HFFc6 (cell line): ENCODE measurements around the gene R3HCC1L. TPM values are rescaled to one million over a fixed set of nuclear protein-coding genes. Genes with fewer than 3 reads are reported as not detected.
A peak's percentile ranks its signal among the peaks of the same experiment; 100 is the strongest.
"Not testable (repeated sequence)": the region's sequence is repeated elsewhere in the genome, so short reads cannot be mapped to it uniquely, and the experiment has no call there.

Experiments used
- DNase-seq: peaks from one replicate; pipeline ENCODE4 v3.0.0-alpha.2; 2018
- H3K27ac Mint-ChIP-seq: 2 replicates; pipeline ENCODE4 v1.8.0; 2020; ENCODE audit warnings: mild to moderate bottlenecking, mixed read lengths
- H3K27me3 Mint-ChIP-seq: 2 replicates; pipeline ENCODE4 v1.8.0; 2021; ENCODE audit warnings: mild to moderate bottlenecking, moderate library complexity, mixed read lengths; ENCODE audit not compliant: insufficient read depth
- H3K36me3 Mint-ChIP-seq: 2 replicates; pipeline ENCODE4 v1.8.0; 2021; ENCODE audit warnings: low read depth, mixed read lengths
- H3K4me1 Mint-ChIP-seq: 2 replicates; pipeline ENCODE4 v1.8.0; 2020; ENCODE audit warnings: low read depth, mixed read lengths
- H3K4me3 Mint-ChIP-seq: 2 replicates; pipeline ENCODE4 v1.8.0; 2020; ENCODE audit warnings: mild to moderate bottlenecking, moderate library complexity, mixed read lengths
- H3K9me3 Mint-ChIP-seq: 2 replicates; pipeline ENCODE4 v1.8.0; 2020; ENCODE audit warnings: mild to moderate bottlenecking, mixed read lengths
- total RNA-seq, 6 experiments: library from RNA; stranded (reverse); fragmentation: NEBNext Ultra II Directional; extraction: Animal tissue kit (Norgen Biotek cat#: 25700); gene quantifications; 2 replicates in 1 of 6; 3 replicates in 5 of 6; pipeline ENCODE4 v1.2.3, GENCODE V29; 2021
- TF ChIP-seq, protein P1 (sequence below): fragments of 200-600 bp; sonication (generic); IDR thresholded peaks from 2 replicates; pipeline ENCODE4 v1.5.0; 2021; ENCODE audit warnings: antibody characterized with exemption, mild to moderate bottlenecking

The R3HCC1L gene
- total RNA-seq, 6 experiments from 2014 or later = 7.4 to 8.1 (median 7.6) TPM

DNA sequence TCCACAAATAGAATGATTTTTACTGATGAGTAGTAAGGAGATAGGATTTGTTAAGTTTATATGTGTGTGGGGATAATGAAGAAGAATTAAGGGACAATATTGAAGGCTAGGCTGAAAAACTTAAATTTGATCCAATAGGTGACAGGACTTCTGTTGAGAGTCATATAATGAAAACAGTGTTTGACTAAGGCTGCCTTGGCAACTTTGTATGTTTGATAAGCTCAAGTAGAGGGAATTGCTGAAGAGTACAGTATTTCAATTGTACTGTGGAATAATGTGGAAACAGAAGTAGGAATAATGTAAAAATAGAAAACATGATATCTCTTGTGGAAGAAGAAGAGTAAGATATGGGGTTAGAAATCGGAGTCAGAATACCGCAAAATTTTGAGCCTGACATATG, 10.5 kb downstream of the R3HCC1L start:
- H3K27ac Mint-ChIP-seq = no peak overlapping the region; the same call in 1 of the 2 replicates
- no peaks in the 10 kb centered on the region for H3K27me3 Mint-ChIP-seq
- H3K4me3 Mint-ChIP-seq = no peak overlapping the region
- TF ChIP-seq, protein P1, sequence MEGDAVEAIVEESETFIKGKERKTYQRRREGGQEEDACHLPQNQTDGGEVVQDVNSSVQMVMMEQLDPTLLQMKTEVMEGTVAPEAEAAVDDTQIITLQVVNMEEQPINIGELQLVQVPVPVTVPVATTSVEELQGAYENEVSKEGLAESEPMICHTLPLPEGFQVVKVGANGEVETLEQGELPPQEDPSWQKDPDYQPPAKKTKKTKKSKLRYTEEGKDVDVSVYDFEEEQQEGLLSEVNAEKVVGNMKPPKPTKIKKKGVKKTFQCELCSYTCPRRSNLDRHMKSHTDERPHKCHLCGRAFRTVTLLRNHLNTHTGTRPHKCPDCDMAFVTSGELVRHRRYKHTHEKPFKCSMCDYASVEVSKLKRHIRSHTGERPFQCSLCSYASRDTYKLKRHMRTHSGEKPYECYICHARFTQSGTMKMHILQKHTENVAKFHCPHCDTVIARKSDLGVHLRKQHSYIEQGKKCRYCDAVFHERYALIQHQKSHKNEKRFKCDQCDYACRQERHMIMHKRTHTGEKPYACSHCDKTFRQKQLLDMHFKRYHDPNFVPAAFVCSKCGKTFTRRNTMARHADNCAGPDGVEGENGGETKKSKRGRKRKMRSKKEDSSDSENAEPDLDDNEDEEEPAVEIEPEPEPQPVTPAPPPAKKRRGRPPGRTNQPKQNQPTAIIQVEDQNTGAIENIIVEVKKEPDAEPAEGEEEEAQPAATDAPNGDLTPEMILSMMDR = no peak
- DNase-seq = no peak
- peaks cover 14% of the 10 kb centered on the region for H3K9me3 Mint-ChIP-seq
- peaks cover 38% of the 10 kb centered on the region for H3K36me3 Mint-ChIP-seq
- peaks cover 34% of the 10 kb centered on the region for H3K4me1 Mint-ChIP-seq

DNA sequence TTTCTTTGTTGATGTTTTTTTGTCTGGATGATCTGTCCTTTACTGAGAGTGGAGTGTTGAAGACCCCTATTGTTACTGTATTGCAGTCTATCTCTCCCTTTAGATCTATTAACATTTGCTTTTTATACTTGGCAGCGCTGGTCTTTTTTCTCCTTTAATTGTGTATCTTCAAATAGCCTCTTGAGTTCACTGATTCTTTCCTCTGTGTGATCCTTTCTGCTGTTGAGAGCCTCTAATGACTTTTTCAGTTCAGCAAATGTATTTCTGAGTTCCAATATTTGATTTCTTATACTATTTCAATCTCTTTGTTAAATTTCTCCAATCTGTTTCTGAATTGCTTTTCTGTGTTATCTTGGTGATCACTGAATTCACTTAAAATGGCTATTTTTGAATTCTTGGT, 15.4 kb downstream of the R3HCC1L start:
- Mint-ChIP-seq H3K4me1 (peaks cover 33% of the 10 kb centered on the region), H3K4me3 (no peak overlapping the region), H3K9me3 (peaks cover 21% of the 10 kb centered on the region), H3K36me3 (peaks cover 57% of the 10 kb centered on the region), H3K27ac (no peak overlapping the region), H3K27me3 (no peaks in the 10 kb centered on the region)
- no peak for DNase-seq
- TF ChIP-seq, protein P1 = no peak

DNA sequence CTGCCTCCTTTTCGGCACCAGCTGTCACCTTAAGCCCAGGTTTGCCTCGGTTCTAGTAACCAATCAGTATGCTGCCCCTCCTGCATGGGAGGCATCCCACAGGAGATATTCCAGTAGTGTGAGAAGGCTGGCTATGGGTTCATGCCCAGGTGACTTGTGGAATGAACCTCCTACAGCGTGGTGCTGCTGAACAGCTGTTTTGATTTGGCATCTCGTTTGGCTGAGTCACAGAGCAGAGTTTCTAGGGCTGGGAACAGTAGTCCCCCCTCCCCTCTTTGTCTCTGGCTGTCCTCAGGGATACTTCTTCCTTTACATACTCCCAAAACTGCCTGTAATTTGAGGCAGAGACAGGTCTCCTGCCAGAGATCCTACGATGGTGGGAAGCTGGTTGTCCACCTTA, 16.1 kb downstream of the R3HCC1L start:
- no peak for DNase-seq
- Mint-ChIP-seq H3K4me1 (peaks cover 33% of the 10 kb centered on the region), H3K4me3 (no peak overlapping the region), H3K36me3 (peaks cover 52% of the 10 kb centered on the region), H3K27ac (no peak overlapping the region), H3K27me3 (no peaks in the 10 kb centered on the region), H3K9me3 (peaks cover 21% of the 10 kb centered on the region)
- TF ChIP-seq, protein P1 = no peak

DNA sequence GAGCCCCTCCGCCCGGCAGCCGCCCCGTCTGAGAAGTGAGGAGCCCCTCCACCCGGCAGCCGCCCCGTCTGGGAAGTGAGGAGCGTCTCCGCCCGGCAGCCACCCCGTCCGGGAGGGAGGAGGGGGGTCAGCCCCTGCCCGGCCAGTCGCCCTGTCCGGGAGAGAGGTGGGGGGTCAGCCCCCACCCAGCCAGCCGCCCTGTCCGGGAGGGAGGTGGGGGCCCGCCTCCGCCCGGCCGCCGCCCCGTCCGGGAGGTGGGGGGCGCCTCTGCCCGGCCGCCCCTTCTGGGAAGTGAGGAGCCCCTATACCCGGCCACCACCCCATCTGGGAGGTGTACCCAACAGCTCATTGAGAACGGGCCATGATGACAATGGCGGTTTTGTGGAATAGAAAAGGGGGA, 18.3 kb downstream of the R3HCC1L start:
- peaks cover 21% of the 10 kb centered on the region for H3K9me3 Mint-ChIP-seq
- peaks cover 33% of the 10 kb centered on the region for H3K4me1 Mint-ChIP-seq
- H3K27ac Mint-ChIP-seq, H3K27me3 Mint-ChIP-seq, H3K4me3 Mint-ChIP-seq, DNase-seq: not testable (repeated sequence)
- H3K36me3 Mint-ChIP-seq = peaks cover 52% of the 10 kb centered on the region

DNA sequence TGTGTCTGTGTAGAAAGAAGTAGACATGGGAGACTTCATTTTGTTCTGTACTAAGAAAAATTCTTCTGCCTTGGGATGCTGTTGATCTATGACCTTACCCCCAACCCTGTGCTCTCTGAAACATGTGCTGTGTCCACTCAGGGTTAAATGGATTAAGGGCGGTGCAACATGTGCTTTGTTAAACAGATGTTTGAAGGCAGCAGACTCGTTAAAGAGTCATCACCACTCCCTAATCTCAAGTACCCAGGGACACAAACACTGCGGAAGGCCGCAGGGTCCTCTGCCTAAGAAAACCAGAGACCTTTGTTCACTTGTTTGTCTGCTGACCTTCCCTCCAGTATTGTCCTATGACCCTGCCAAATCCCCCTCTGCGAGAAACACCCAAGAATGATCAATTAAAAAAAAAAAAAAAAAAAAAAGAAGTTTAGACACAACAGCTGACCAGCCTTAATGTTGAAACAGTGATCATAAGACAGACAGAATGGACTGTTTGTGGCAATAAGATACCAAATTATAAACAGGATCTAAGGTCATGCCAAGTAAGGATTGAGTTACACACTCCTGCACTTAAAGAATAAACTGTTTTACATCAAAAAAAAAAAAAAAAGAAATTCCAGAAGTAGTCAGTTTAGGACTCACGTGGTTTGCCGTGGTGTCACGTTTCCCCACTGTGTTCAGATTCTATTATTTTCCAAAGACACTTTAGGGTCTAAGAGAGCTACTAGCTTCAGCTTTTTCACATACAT, 18.9 kb downstream of the R3HCC1L start:
- H3K27me3 Mint-ChIP-seq, DNase-seq: not testable (repeated sequence)
- peak overlapping the region; percentile 39 for H3K4me3 Mint-ChIP-seq
- peak overlapping the region; percentile 62 for H3K27ac Mint-ChIP-seq
- H3K36me3 Mint-ChIP-seq = peaks cover 47% of the 10 kb centered on the region
- H3K4me1 Mint-ChIP-seq = peaks cover 33% of the 10 kb centered on the region
- peaks cover 21% of the 10 kb centered on the region for H3K9me3 Mint-ChIP-seq

DNA sequence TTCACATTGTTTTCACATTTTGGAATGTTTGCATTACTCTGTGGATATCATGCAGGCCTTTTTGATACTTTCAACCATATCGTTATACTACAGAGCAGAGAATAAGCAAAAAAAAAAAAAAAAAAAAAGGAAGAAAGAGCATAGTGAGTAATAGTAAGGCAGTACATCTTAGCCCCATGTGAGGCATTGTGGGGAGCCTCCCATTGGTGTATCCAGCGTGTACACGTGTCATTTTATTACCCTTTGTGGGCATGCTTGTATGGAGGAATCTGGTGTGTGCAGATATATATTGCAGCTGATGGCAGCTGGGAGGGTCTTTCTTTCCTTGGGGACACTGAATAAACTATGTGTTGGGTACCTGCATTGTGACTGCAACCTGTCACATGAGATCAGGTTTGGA, 19.6 kb downstream of the R3HCC1L start:
- Mint-ChIP-seq H3K4me3 (no peak overlapping the region; the same call in 1 of the 2 replicates), H3K36me3 (peaks cover 40% of the 10 kb centered on the region), H3K27me3 (no peaks in the 10 kb centered on the region), H3K27ac (peak overlapping the region; percentile 62; the same call in 1 of the 2 replicates), H3K9me3 (peaks cover 17% of the 10 kb centered on the region), H3K4me1 (peaks cover 33% of the 10 kb centered on the region)
- TF ChIP-seq, protein P1 = no peak
- no peak for DNase-seq
